Adrenal gland (tissue), 5 donors: ENCODE data around the gene CST6.

Experiments
- CTCF ChIP-seq, 6 experiments: fragments of 450-650 bp in 4 of 6; fragments of 200-600 bp in 2 of 6; sonication (generic) in 1 of 6; IDR thresholded peaks; 1 replicate in 5 of 6; 2 replicates in 1 of 6; pipeline versions ENCODE4 v1.5.1 to v1.8.0; 2016 to 2021; ENCODE audit warnings: antibody characterized with exemption in 6 of 6, mild to moderate bottlenecking in 2 of 6, moderate library complexity in 1 of 6
- POLR2A ChIP-seq, 2 donors: fragments of 450-650 bp; IDR thresholded peaks; one replicate each; pipeline ENCODE4 v1.6.1; 2017; ENCODE audit warnings: antibody characterized with exemption in 2 of 2, mild to moderate bottlenecking in 2 of 2, moderate library complexity in 1 of 2
- donor health status: DM: no; HTN: no; CAD: no.

GRCh38 chr11:66008095-66008467 lies 3.7 kb upstream of the CST6 start:
- no peak for TF ChIP-seq CTCF (IDR thresholded peaks at IDR 0.05)
- no peak for TF ChIP-seq POLR2A (IDR thresholded peaks at IDR 0.05)
